H1 (cell line): ENCODE data around the gene ZMAT5. TPM values are rescaled to one million over a fixed set of nuclear protein-coding genes. Genes with fewer than 3 reads are reported as not detected.

Experiments
- CTCF ChIA-PET: fragments of 300-600 bp; sonication (Branson Sonifier 250); formaldehyde crosslinking; loops from one replicate; lab custom pipeline; 2021; ENCODE audit not compliant: partially characterized antibody; lab: Charles Lee
- POLR2A ChIA-PET: fragments of 300-600 bp; sonication (Branson Sonifier 250); formaldehyde crosslinking; loops from one replicate; lab custom pipeline; 2021; ENCODE audit warnings: inconsistent platforms; ENCODE audit not compliant: partially characterized antibody; lab: Charles Lee
- DNase-seq, 2 experiments: peaks; one replicate each; pipeline versions ENCODE4 v3.0.0 to v3.0.0-alpha.2; 2010 to 2022; ENCODE audit warnings: low spot score in 2 of 2, low read depth in 1 of 2, mixed read lengths in 1 of 2
- FAIRE-seq: peaks from 2 replicates; lab custom pipeline; 2011; peaks lifted over from hg19 to GRCh38; lab: Jason Lieb, UNC
- H2AFZ ChIP-seq: 2 replicates; pipeline ENCODE4 v1.8.1; 2012; ENCODE audit warnings: low read length, inconsistent platforms
- H2AK5ac ChIP-seq: 2 replicates; pipeline ENCODE4 v1.6.1; 2013; ENCODE audit warnings: low read depth, low read length
- H2BK120ac ChIP-seq: replicated peaks from 2 replicates; pipeline ENCODE3; 2013; ENCODE audit warnings: low read depth, low read length, inconsistent platforms
- H2BK12ac ChIP-seq: 2 replicates; pipeline ENCODE4 v1.6.1; 2013; ENCODE audit warnings: low read depth, low read length
- H2BK15ac ChIP-seq: 2 replicates; pipeline ENCODE4 v1.6.1; 2013; ENCODE audit warnings: low read length
- H2BK20ac ChIP-seq: 2 replicates; pipeline ENCODE4 v1.6.1; 2013; ENCODE audit warnings: low read length
- H2BK5ac ChIP-seq: 2 replicates; pipeline ENCODE4 v1.6.1; 2013; ENCODE audit warnings: low read depth, low read length
- H3K14ac ChIP-seq: 2 replicates; pipeline ENCODE4 v1.6.1; 2013; ENCODE audit warnings: inconsistent platforms; ENCODE audit not compliant: insufficient read length
- H3K18ac ChIP-seq: 2 replicates; pipeline ENCODE4 v1.6.1; 2013; ENCODE audit warnings: low read length; ENCODE audit errors: extremely low read depth
- H3K23ac ChIP-seq: 2 replicates; pipeline ENCODE4 v1.6.1; 2013; ENCODE audit warnings: inconsistent platforms; ENCODE audit not compliant: insufficient read length
- H3K23me2 ChIP-seq: 2 replicates; pipeline ENCODE4 v1.6.1; 2013; ENCODE audit warnings: low read depth, low read length
- H3K27ac ChIP-seq: 2 replicates; pipeline ENCODE4 v1.6.1; 2011; ENCODE audit warnings: low read depth, low read length, inconsistent platforms
- H3K27me3 ChIP-seq, 4 experiments: replicated peaks in 1 of 4; 1 replicate in 1 of 4; 2 replicates in 3 of 4; pipeline versions ENCODE4 v1.6.1 to v1.8.1; 2011 to 2013; ENCODE audit warnings: low read length in 3 of 4, mild to moderate bottlenecking in 3 of 4, inconsistent platforms in 2 of 4, mixed read lengths in 2 of 4, moderate library complexity in 1 of 4; ENCODE audit not compliant: control insufficient read depth in 3 of 4, insufficient read depth in 3 of 4; ENCODE audit errors: extremely low read depth in 1 of 4
- H3K36me3 ChIP-seq, 4 experiments: 2 replicates each; pipeline versions ENCODE4 v1.6.1 to v1.8.1; 2011 to 2013; ENCODE audit warnings: mild to moderate bottlenecking in 4 of 4, low read length in 3 of 4, moderate library complexity in 2 of 4, control low read depth in 1 of 4, inconsistent platforms in 1 of 4; ENCODE audit not compliant: insufficient read depth in 4 of 4, control insufficient read depth in 2 of 4
- H3K4ac ChIP-seq: replicated peaks from 2 replicates; pipeline ENCODE3; 2013; ENCODE audit warnings: low read length, low read depth, mixed read lengths, inconsistent platforms; ENCODE audit not compliant: insufficient read length
- H3K4me1 ChIP-seq, 4 experiments: replicated peaks in 1 of 4; 1 replicate in 1 of 4; 2 replicates in 3 of 4; pipeline versions ENCODE4 v1.6.1 to v1.8.1; 2011 to 2013; ENCODE audit warnings: low read length in 3 of 4, inconsistent platforms in 2 of 4, mixed read lengths in 1 of 4; ENCODE audit not compliant: insufficient read depth in 4 of 4, control insufficient read depth in 3 of 4
- H3K4me2 ChIP-seq, 2 experiments: 2 replicates each; pipeline versions ENCODE4 v1.6.1 to v1.8.1; 2011 to 2013; ENCODE audit warnings: low read depth in 2 of 2, low read length in 2 of 2, control low read depth in 1 of 2, inconsistent platforms in 1 of 2, mild to moderate bottlenecking in 1 of 2; ENCODE audit not compliant: insufficient read depth in 1 of 2
- H3K4me3 ChIP-seq, 4 experiments: fragments of 200-600, 300-600 bp in 1 of 4; sonication (generic), shearing (Covaris generic), sonication (Bioruptor Twin) in 1 of 4; 2 replicates each; pipeline versions ENCODE4 v1.5.1 to v1.8.1; 2011 to 2016; ENCODE audit warnings: low read length in 4 of 4, low read depth in 3 of 4, control low read depth in 2 of 4, inconsistent platforms in 2 of 4, mild to moderate bottlenecking in 2 of 4, mixed read lengths in 1 of 4, moderate library complexity in 1 of 4; ENCODE audit not compliant: insufficient read depth in 2 of 4; ENCODE audit errors: extremely low read depth in 1 of 4
- H3K56ac ChIP-seq: replicated peaks from 2 replicates; pipeline ENCODE3; 2013; ENCODE audit warnings: low read depth, mild to moderate bottlenecking, mixed read lengths, low read length, inconsistent platforms; ENCODE audit not compliant: insufficient read length
- H3K79me1 ChIP-seq: 2 replicates; pipeline ENCODE4 v1.6.1; 2013; ENCODE audit warnings: low read depth, low read length, control low read depth
- H3K79me2 ChIP-seq, 2 experiments: 2 replicates each; pipeline versions ENCODE4 v1.6.1 to v1.8.1; 2012 to 2013; ENCODE audit warnings: low read length in 2 of 2, mild to moderate bottlenecking in 2 of 2, inconsistent platforms in 1 of 2; ENCODE audit not compliant: insufficient read depth in 2 of 2, control insufficient read depth in 1 of 2
- H3K9ac ChIP-seq, 4 experiments: replicated peaks in 1 of 4; 1 replicate in 1 of 4; 2 replicates in 3 of 4; pipeline versions ENCODE4 v1.6.1 to v1.8.1; 2011 to 2013; ENCODE audit warnings: low read depth in 3 of 4, low read length in 3 of 4, control low read depth in 2 of 4, mild to moderate bottlenecking in 2 of 4, moderate library complexity in 2 of 4, inconsistent platforms in 1 of 4; ENCODE audit errors: extremely low read depth in 1 of 4
- H3K9me3 ChIP-seq, 2 experiments: 2 replicates each; pipeline versions ENCODE4 v1.6.1 to v1.8.1; 2012 to 2013; ENCODE audit warnings: mild to moderate bottlenecking in 2 of 2, moderate library complexity in 2 of 2, control low read depth in 1 of 2, inconsistent platforms in 1 of 2, low read depth in 1 of 2, low read length in 1 of 2, mixed read lengths in 1 of 2; ENCODE audit not compliant: insufficient read depth in 2 of 2
- H4K20me1 ChIP-seq, 2 experiments: replicated peaks in 1 of 2; 2 replicates each; pipeline versions ENCODE3 to v1.8.1; 2011 to 2013; ENCODE audit warnings: inconsistent platforms in 2 of 2, low read length in 2 of 2, mild to moderate bottlenecking in 1 of 2; ENCODE audit not compliant: insufficient read depth in 2 of 2, control insufficient read depth in 1 of 2
- H4K5ac ChIP-seq: 2 replicates; pipeline ENCODE4 v1.6.1; 2013; ENCODE audit warnings: low read length, low read depth, mixed read lengths, inconsistent platforms; ENCODE audit not compliant: insufficient read length
- H4K8ac ChIP-seq: 2 replicates; pipeline ENCODE4 v1.8.0; 2013; ENCODE audit warnings: mild to moderate bottlenecking, moderate library complexity, low read length, inconsistent platforms; ENCODE audit not compliant: insufficient read depth; ENCODE audit errors: extremely low read depth
- H4K91ac ChIP-seq: replicated peaks from 2 replicates; pipeline ENCODE3; 2013; ENCODE audit warnings: low read length, mixed read lengths, inconsistent platforms; ENCODE audit not compliant: insufficient read length
- EGR1 ChIP-seq: IDR thresholded peaks from 2 replicates; pipeline ENCODE4 v1.6.1; 2011; ENCODE audit warnings: low read depth, low read length, borderline replicate concordance
- EZH2 ChIP-seq: fragments of 200-600 bp; sonication (generic); IDR thresholded peaks from 2 replicates; pipeline ENCODE4 v1.7.1; 2012; ENCODE audit warnings: low read depth, mild to moderate bottlenecking, moderate library complexity, low read length, inconsistent platforms; ENCODE audit not compliant: severe bottlenecking
- JUN ChIP-seq: IDR thresholded peaks from 2 replicates; pipeline ENCODE4 v1.6.1; 2011; ENCODE audit warnings: low read depth, mild to moderate bottlenecking, improper control_type of control experiment, low read length
- KDM1A ChIP-seq: fragments of 200-600, 300-600 bp; sonication (generic); IDR thresholded peaks from 2 replicates; pipeline ENCODE4 v1.7.1; 2016; ENCODE audit warnings: mild to moderate bottlenecking, low read length, borderline replicate concordance
- POLR2AphosphoS5 ChIP-seq: IDR thresholded peaks from 2 replicates; pipeline ENCODE4 v1.6.1; 2011; ENCODE audit warnings: low read depth, low read length
- RBBP5 ChIP-seq: IDR thresholded peaks from 2 replicates; pipeline ENCODE4 v1.7.1; 2012; ENCODE audit warnings: low read depth, mild to moderate bottlenecking, inconsistent platforms, low read length, moderate library complexity, borderline replicate concordance
- WGBS, 2 experiments: shearing (Covaris generic) in 1 of 2; methylation state at CpG; one replicate each; pipeline versions ENCODE4 v1.1.6 to v1.1.7; 2013 to 2015; ENCODE audit warnings: low lambda C conversion rate in 2 of 2, mixed read lengths in 2 of 2, inconsistent platforms in 1 of 2, low coverage in 1 of 2, missing lambda C conversion rate in 1 of 2; ENCODE audit not compliant: insufficient replicate concordance in 2 of 2, insufficient coverage in 1 of 2, insufficient read length in 1 of 2; ENCODE audit errors: extremely low coverage in 1 of 2, missing lambda C conversion rate in 1 of 2; 5-methylcytosine and 5-hydroxymethylcytosine counted together
- polyA plus RNA-seq, 7 experiments: library from polyadenylated mRNA; depleted of rRNA in 3 of 7; stranded (reverse) in 5 of 7; unstranded in 2 of 7; fragments of >200 nt in 5 of 7; fragments of 200-250 nt in 2 of 7; gene quantifications; 1 replicate in 5 of 7; 2 replicates in 1 of 7; 4 replicates in 1 of 7; pipeline versions ENCODE4 v1.2.1 to v1.2.3, GENCODE V29; 2011 to 2013; ENCODE audit warnings: missing spikeins in 2 of 7, mixed read lengths in 2 of 7
- total RNA-seq: library from RNA; stranded (reverse); fragmentation: NEBNext Ultra II Directional; extraction: Animal tissue kit (Norgen Biotek cat#: 25700); gene quantifications from 2 replicates; pipeline ENCODE4 v1.2.1, GENCODE V29; 2021

The ZMAT5 gene
- total and polyA plus RNA-seq, 2 of the 8 experiments (the other 6 are each of a cell fraction or from before 2014, with no cell fraction given): 14.0 to 38.3 TPM

DNA sequence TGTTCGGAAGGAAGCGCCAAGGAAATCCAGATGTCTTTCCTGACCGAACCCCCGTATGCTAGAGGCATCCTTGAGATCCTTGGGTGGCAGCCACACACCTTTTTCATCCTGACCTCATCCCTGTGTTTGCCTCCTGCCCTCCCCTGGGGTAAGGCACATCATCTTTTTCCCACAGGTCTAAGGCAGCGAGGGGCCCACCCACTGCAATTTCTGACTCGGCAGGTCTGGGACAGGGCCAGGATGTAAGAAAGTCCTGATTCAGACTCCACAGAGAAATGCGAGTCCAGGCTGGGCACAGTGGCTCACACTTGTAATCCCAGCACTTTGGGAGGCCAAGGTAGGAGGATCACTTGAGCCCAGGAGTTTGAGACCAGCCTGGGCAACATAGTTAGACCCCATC is 10.5 kb downstream of the ZMAT5 start:
- no peak overlapping the region for H2BK5ac ChIP-seq
- H3K23me2 ChIP-seq: no peaks in the 10 kb centered on the region
- H2BK12ac ChIP-seq: no peak overlapping the region
- no peak for DNase-seq
- H2BK15ac ChIP-seq: no peak overlapping the region
- H2AK5ac ChIP-seq: no peak overlapping the region
- H3K79me1 ChIP-seq: no peaks in the 10 kb centered on the region
- H3K23ac ChIP-seq: no peak overlapping the region
- H3K27me3 ChIP-seq: no peaks in the 10 kb centered on the region
- H3K4me3 ChIP-seq: no peak overlapping the region
- no peak overlapping the region for H4K91ac ChIP-seq
- no peak overlapping the region for H2BK120ac ChIP-seq
- H3K4me2 ChIP-seq: no peak overlapping the region
- H3K9ac ChIP-seq: no peak overlapping the region
- no peak overlapping the region for H2AFZ ChIP-seq
- peaks cover 0 to 2% (median 0%) of the 10 kb centered on the region in 4 experiments; a peak in 2 of 7 replicates for H3K4me1 ChIP-seq
- no peaks in the 10 kb centered on the region for H3K79me2 ChIP-seq
- H3K27ac ChIP-seq: no peak overlapping the region
- no peak overlapping the region for H4K5ac ChIP-seq
- H3K56ac ChIP-seq: no peak overlapping the region
- peaks cover 0 to 1% of the 10 kb centered on the region in 2 experiments for H4K20me1 ChIP-seq
- no peaks in the 10 kb centered on the region for H3K9me3 ChIP-seq
- H4K8ac ChIP-seq: peak overlapping the region; percentile 96; the same call in 1 of the 2 replicates
- H3K14ac ChIP-seq: no peak overlapping the region
- no peak for FAIRE-seq
- POLR2A ChIA-PET: no interaction called here
- H3K36me3 ChIP-seq: no peaks in the 10 kb centered on the region
- no peak overlapping the region for H3K18ac ChIP-seq
- no peak overlapping the region for H3K4ac ChIP-seq
- TF ChIP-seq EZH2: no peak
- TF ChIP-seq POLR2AphosphoS5: no peak
- no peak for TF ChIP-seq KDM1A
- TF ChIP-seq EGR1: no peak
- no peak for TF ChIP-seq JUN
- TF ChIP-seq RBBP5: no peak
- TF ChIP-seq, all 59 proteins: peak for 0
- WGBS, 2 experiments: 86% methylated on average over 7 of the region's 7 CpGs; no CpG with 5 or more reads in 1 of the 2 experiments
- CTCF ChIA-PET: interaction anchor here (1.0 to 1.5 kb wide), 4 partner anchors 16 to 131 kb away, joined by 3 to 4 read pairs (median 4); no protein-coding TSS in a partner anchor
- H2BK20ac ChIP-seq: no peak overlapping the region
